Natural killer cell (primary cell): ENCODE data around the gene PTH2R. TPM values are rescaled to one million over a fixed set of nuclear protein-coding genes. Genes with fewer than 3 reads are reported as not detected.

Experiments
- ATAC-seq, 3 donors: fragments of 150-1000 bp in 2 of 3; fragments of 200-7000 bp in 1 of 3; cut with Tn5 transposase; 1 replicate in 1 of 3; 2 replicates in 2 of 3; pipeline ENCODE4 v1.10.0; 2021; ENCODE audit warnings: mild to moderate bottlenecking in 2 of 3, moderate library complexity in 2 of 3
- DNase-seq, 2 donors: peaks; one replicate each; pipeline versions ENCODE4 v3.0.0 to v3.0.0-alpha.2; 2013 to 2021; ENCODE audit warnings: mixed read lengths in 1 of 2
- H3K27ac ChIP-seq: one replicate; pipeline ENCODE4 v1.5.1; 2013; ENCODE audit warnings: mild to moderate bottlenecking, low read length
- H3K27me3 ChIP-seq: one replicate; pipeline ENCODE4 v1.6.1; 2013; ENCODE audit warnings: low read length; ENCODE audit not compliant: control insufficient read depth, insufficient read depth
- H3K36me3 ChIP-seq: one replicate; pipeline ENCODE4 v1.6.1; 2013; ENCODE audit warnings: low read length; ENCODE audit not compliant: control insufficient read depth, insufficient read depth
- H3K4me1 ChIP-seq: one replicate; pipeline ENCODE4 v1.6.1; 2013; ENCODE audit warnings: low read length; ENCODE audit not compliant: control insufficient read depth, insufficient read depth
- H3K4me3 ChIP-seq: one replicate; pipeline ENCODE4 v1.5.1; 2013; ENCODE audit warnings: low read length
- H3K9me3 ChIP-seq: one replicate; pipeline ENCODE4 v1.6.1; 2013; ENCODE audit warnings: low read length; ENCODE audit not compliant: control insufficient read depth, insufficient read depth
- H3K27ac Mint-ChIP-seq, 2 donors: one replicate each; pipeline ENCODE4 v1.8.0; 2022; ENCODE audit warnings: mild to moderate bottlenecking in 2 of 2, mixed read lengths in 2 of 2, moderate library complexity in 1 of 2
- H3K27me3 Mint-ChIP-seq, 2 donors: one replicate each; pipeline ENCODE4 v1.8.0; 2022; ENCODE audit warnings: low read depth in 2 of 2, mixed read lengths in 2 of 2
- H3K36me3 Mint-ChIP-seq: one replicate; pipeline ENCODE4 v1.8.0; 2022; ENCODE audit warnings: mixed read lengths
- H3K4me1 Mint-ChIP-seq, 2 donors: one replicate each; pipeline ENCODE4 v1.8.0; 2022; ENCODE audit warnings: mixed read lengths in 2 of 2
- H3K4me3 Mint-ChIP-seq: one replicate; pipeline ENCODE4 v1.8.0; 2022; ENCODE audit warnings: mild to moderate bottlenecking, moderate library complexity, mixed read lengths
- H3K9me3 Mint-ChIP-seq, 2 donors: one replicate each; pipeline ENCODE4 v1.8.0; 2022; ENCODE audit warnings: mixed read lengths in 2 of 2
- CTCF ChIP-seq: fragments of 200-600 bp; IDR thresholded peaks from one replicate; pipeline ENCODE4 v1.8.0; 2022; ENCODE audit warnings: antibody characterized with exemption
- WGBS: methylation state at CpG from one replicate; pipeline ENCODE4 v1.1.7; 2013; ENCODE audit warnings: missing lambda C conversion rate; ENCODE audit not compliant: insufficient coverage; 5-methylcytosine and 5-hydroxymethylcytosine counted together
- intact Hi-C: fragments of 100-400 bp; cut with micrococcal nuclease; formaldehyde crosslinking; loops from one replicate; pipeline ENCODE4 v1.14.2; 2022
- total RNA-seq, 4 donors: library from RNA; stranded (reverse); fragments of 120-200 nt in 1 of 4; gene quantifications; one replicate each; pipeline versions ENCODE4 v1.2.3 to v1.2.4, GENCODE V29; 2013 to 2022

Gene PTH2R
- total RNA-seq, 3 donors from 2014 or later (not counting 1 experiment from before 2014, with no cell fraction given) = 0.50 to 0.65 (median 0.61) TPM

DNA sequence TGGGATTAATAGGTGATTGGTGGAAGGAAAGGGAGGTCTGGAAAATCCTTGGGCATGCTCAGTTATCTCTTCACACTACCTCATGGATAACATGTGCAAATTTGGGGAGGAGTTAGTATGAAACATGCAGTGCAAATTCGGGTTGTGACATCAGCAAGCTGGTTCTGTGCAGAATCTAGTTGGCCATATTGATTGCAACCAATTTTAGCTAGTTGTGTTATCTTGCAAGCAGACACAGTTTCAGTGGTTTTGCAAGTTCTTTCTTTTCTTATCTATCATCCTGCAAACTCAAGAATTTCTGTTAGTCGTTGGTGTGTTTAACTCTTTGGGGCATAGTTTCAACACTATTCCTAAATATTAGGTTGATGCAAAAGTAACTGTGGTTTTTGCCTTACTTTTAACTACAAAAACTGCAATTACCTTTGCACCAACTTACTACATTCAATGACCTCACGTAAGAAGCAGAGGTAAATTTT lies 135.4 kb downstream of the PTH2R start:
- no peaks in the 10 kb centered on the region for H3K27me3 ChIP-seq
- no peaks in the 10 kb centered on the region for H3K36me3 Mint-ChIP-seq
- H3K4me3 Mint-ChIP-seq = no peak overlapping the region
- H3K4me1 Mint-ChIP-seq = no peaks in the 10 kb centered on the region
- no peak overlapping the region for H3K27ac ChIP-seq
- H3K9me3 Mint-ChIP-seq = peaks cover 3 to 6% of the 10 kb centered on the region in 2 donors
- intact Hi-C loops = no loop called here
- TF ChIP-seq CTCF = no peak
- no peaks in the 10 kb centered on the region for H3K4me1 ChIP-seq
- no peak for ATAC-seq
- no peak overlapping the region for H3K27ac Mint-ChIP-seq
- no peak for DNase-seq
- whole genome bisulfite sequencing = 47% methylated on average over 2 of the region's 3 CpGs
- H3K36me3 ChIP-seq = no peaks in the 10 kb centered on the region
- H3K9me3 ChIP-seq = no peaks in the 10 kb centered on the region
- no peaks in the 10 kb centered on the region for H3K27me3 Mint-ChIP-seq
- no peak overlapping the region for H3K4me3 ChIP-seq

- intact Hi-C loops = no loop called here
- H3K36me3 ChIP-seq = no peaks in the 10 kb centered on the region
- H3K27ac ChIP-seq = no peak overlapping the region
- ATAC-seq (no peak), DNase-seq (no peak)
- no peak overlapping the region for H3K4me3 ChIP-seq
- Mint-ChIP-seq H3K36me3 (no peaks in the 10 kb centered on the region), H3K4me1 (no peaks in the 10 kb centered on the region), H3K27me3 (no peaks in the 10 kb centered on the region), H3K9me3 (peaks cover 3 to 6% of the 10 kb centered on the region in 2 donors), H3K27ac (no peak overlapping the region), H3K4me3 (no peak overlapping the region)
- H3K27me3 ChIP-seq = no peaks in the 10 kb centered on the region
- no peaks in the 10 kb centered on the region for H3K4me1 ChIP-seq
- no peaks in the 10 kb centered on the region for H3K9me3 ChIP-seq
- no peak for TF ChIP-seq CTCF
- 61% methylated on average over 1 of the region's 1 CpG for WGBS
These were observed 136.0 kb downstream of the PTH2R start for GRCh38 chr2:208542465-208543041.

Other genes starting within 250 kb of the PTH2R start
- not detected for gene CRYGA, start 243.2 kb upstream of the PTH2R start, total RNA-seq
- gene C2orf80, start 216.8 kb upstream of the PTH2R start, total RNA-seq = not detected
- 10 to 100 TPM in 2 of 3 donors, 1 to 10 TPM in 1; 6.8 to 15.2 (median 12.2) TPM for gene IDH1, start 151.7 kb upstream of the PTH2R start, total RNA-seq
- 10 to 100 TPM; 38.9 to 48.7 (median 39.2) TPM for gene PIKFYVE, start 140.5 kb upstream of the PTH2R start, total RNA-seq